Endometrium (tissue), 2 donors: ENCODE data around the gene ZDHHC22.
"Not testable (repeated sequence)": the region's sequence is repeated elsewhere in the genome, so short reads cannot be mapped to it uniquely, and the experiment has no call there.

Source experiments
- FAIRE-seq: peaks from 2 replicates; lab custom pipeline; 2012; peaks lifted over from hg19 to GRCh38; lab: Jason Lieb, UNC
- donor health status: control.
- donor health status: control.

Gene ZDHHC22, protein sequence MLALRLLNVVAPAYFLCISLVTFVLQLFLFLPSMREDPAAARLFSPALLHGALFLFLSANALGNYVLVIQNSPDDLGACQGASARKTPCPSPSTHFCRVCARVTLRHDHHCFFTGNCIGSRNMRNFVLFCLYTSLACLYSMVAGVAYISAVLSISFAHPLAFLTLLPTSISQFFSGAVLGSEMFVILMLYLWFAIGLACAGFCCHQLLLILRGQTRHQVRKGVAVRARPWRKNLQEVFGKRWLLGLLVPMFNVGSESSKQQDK

DNA sequence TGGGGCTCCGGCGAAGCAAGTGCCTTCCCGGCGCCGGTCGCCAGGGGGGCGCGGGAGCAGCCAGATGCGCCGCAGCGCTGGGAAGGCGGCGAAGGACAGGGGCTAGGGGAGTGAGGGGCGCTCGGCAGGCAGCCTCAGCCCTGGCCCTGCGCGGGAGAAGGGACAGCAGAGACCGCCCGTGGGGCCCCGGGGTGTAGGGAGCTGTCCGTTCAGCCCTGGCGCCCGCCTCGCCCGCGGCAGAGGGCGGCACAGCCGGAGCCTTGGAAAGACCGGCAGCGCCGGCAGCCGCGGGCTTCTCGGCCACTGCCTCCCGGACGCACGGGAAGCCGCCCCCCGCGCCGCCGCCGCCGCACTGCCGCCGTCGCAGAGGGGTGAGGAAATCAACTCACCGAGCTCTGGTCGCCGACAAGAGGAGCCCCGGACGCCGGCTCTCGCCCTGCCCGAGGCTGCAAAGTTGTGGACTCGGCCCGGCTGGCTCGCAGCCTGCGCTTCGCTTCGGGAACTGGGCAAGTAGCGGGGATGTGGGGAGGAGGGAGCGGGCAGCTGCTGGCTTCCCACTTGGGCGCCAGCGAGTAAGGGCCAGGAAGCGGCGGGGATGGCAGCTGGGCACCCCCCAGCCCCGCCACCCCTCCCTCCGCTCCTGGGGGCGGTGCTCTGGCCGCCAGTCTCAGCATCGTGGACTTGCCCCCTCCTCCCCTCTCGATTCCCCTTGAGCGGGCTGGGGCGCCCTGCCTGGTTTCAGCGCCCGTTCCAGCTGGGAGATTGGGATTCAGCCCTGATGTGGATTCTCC, at the start of gene ZDHHC22:
Gene ZDHHC22 (minus strand): TSS at position 578 of the 791 bp plus-strand sequence. CDS start 2,053 bp downstream, outside the sequence.
- FAIRE-seq: no peak

DNA sequence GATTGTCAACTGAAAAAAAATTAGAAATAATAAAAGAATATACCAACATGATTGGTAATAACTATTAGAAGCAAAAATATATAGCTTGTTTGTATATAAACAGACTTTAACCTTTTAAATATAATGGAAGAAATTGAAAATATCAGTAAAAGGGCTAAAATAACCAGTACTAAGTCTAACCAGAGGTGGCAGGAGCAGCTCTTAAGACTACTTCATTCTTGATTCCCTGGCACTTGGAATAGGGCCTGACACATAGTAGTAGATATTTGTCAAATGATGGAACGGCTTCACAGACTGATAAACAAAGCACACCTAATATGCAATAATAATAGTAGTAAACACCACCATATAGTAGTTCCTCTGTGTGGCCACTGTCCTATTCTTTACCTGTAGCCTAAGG, 49.4 kb upstream of the ZDHHC22 start:
- FAIRE-seq: no peak

DNA sequence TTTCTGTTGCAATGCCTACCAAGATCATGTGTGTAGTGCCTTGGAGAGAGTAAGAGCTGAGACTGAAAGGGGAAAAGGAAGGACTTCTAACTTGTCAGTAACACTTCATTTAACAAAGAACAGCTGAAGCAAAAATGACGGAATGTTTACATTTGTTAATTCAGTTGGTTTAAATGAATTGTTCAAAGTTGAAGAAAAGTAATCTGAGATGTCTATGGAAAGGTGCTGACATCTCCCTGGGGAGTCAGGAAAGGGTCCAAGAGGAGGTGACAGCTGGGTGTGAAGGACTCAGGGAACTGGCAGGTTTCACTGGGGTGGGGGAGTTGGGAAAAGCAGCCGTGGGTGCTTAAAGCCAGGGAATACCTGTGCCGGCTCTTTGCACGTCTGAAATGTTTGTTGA, 47.9 kb upstream of the ZDHHC22 start:
- FAIRE-seq: no peak

DNA sequence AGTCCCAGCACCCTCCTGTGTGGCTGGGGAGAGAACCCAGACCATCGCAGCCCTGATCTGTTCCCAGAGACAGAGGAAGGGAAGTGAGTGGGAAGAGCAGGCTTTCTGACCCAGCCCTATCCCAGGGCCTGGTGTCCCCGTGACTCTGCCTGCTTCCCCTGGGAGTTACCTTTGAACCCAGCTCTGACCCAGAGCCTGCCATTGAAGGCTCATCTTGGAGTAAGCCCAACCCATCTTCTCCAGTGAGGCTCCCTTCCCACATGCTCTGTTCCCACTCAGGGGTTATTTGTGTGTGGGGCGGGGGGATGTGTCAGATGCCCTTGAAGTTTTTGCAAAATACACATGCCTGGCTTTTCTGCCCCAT, 46.0 kb upstream of the ZDHHC22 start:
- FAIRE-seq: no peak

DNA sequence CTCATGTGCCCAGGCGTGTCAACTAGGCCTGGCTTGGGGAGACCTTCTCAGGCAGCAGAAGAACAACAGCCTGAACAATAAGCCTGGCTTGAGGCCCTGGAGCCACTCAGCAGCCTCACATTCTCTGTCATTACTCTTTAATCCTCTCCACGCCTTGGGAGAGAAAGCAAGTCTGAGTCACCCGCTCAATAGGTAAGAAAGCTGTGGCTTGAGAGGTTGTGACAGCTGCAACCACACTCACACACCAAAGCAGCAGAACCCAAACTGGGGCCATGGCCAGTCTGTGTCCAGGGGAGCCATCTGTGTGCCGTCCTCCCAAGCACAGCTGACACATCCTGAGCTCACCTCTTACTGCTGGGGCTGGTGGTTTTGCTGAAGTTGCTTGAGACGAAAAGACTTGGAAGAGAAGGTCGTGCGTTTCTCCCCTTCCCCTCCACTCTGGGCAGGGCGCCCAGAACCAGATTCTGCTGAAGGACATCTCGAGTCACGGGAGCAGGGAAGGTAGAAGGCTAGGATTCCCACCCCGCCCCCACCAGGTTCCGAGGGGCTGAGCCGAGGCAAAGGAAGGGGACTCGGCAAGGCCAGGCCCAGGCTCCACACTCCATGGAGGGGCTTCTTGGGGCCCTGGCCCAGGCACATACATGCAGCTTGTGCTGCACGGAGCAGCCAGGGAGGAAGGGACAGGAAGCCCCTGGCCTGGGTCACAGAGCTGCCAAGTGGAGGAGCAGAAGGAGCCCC, 45.5 kb upstream of the ZDHHC22 start:
- no peak for FAIRE-seq

DNA sequence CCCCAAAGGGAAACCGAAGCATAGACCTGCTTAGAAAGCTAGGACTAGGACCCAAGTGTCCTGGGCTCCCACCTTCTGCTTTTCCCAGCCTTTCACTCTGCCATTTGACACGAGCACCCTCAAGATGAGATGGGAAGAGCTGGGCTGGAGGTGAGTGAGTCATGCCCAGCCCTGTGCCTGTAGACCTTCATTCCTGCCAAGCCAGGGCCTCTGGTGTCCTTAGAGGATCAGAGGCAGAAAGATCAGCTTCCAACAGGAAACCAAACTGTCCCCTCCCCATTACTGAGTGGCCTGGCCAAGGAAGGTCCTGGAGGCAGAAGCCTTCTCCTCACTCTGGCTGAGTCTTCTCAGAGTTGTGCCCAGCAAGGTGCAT, 43.5 kb upstream of the ZDHHC22 start:
- FAIRE-seq: no peak

DNA sequence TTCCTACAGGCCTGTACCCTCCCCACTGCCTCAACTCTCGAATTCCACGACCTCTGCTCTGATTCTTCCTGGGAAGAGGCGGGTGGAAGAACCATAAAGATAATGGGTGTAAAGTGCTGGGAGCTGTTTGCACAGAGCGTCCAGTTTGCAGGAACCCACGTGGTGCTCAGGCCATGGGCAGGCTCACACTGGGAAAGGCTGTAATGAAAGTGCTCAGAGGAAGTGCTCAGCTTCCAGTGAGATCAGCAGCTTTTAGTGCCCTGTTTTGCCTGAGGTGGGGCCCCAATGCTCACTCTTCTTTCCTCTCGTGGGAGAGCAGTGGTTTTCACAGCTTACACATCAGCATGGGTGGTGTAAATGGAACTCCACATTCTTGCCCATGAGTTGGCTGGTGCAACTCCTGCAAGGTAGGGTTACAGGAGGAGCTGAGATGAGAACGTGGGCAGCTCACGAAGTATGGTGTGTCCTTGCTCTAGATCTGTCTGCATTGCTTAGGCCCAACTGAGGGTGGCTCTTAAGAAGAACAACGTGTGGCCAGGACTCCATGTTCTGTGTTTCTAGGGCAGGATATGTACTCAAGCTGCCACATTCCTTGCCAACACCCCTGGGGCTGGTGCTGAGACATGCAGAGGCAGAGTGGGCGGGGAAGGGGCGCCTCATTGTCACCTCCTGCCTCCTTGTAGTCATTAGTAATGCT, 43.0 kb upstream of the ZDHHC22 start:
- no peak for FAIRE-seq

DNA sequence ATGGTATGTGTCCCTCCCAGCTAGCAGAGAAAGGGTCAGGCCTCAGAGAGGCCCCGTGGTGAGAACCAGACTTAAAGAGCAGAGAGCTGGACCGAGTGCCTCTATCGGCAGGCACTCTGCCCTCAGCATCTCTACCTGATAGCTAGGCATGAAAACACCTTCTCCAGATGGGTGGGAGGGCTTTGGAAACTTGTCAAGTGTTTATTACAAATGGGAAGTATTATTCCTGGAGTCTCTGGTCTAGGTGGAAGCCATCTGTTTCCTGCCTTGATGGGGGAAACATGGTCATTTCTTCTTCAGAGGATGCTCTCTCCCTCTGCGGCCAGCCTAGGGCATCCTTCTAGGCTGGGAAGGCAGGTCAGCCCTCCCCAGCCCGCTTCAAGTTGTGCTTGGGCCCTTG, 42.3 kb upstream of the ZDHHC22 start:
- no peak for FAIRE-seq

DNA sequence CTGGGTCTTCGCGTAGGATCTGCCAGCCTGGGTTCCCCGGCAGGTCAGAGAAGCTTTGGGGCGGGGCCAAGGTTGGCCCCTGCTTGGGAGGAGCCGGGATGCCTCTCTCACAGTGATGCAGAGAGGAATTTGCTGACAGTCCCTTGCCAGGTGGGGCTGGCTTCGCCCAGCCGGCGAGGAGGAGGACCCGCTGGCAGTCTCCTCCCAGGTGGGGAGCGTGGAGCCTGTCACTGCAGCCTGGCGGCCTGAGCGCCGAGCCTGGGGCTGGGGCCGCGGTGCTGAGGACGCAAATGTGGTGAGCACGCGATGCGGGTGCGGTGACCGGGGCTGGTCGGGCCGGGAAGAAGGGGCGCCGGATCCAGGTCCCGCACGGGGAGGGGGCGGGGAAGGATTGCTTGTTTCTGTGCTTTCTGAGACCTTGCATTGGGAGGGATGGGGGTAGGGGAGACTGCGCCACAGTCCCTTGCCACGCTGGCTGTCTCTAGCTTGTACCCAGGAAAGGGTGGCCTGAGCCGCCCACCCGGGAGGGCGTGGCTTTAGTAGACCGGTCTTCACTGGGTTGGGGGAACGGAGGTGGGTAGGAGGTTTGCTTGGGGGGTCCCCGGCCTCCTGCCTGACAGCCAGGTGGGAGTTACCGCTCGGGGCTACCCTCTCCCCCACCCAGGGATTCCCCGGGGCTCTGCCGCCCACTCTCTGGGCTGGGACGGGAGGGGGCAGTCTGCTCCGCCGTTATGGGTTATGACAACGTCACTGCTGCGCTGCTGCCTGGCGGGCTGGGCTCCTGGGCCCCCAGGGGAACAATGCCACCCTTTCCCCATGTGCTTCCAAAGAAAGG, 40.2 kb upstream of the ZDHHC22 start, which contains the start of gene TMEM63C:
Gene TMEM63C (plus strand): TSS at position 196 of the 835 bp plus-strand sequence. CDS start 37,016 bp downstream, outside the sequence.
- no peak for FAIRE-seq

DNA sequence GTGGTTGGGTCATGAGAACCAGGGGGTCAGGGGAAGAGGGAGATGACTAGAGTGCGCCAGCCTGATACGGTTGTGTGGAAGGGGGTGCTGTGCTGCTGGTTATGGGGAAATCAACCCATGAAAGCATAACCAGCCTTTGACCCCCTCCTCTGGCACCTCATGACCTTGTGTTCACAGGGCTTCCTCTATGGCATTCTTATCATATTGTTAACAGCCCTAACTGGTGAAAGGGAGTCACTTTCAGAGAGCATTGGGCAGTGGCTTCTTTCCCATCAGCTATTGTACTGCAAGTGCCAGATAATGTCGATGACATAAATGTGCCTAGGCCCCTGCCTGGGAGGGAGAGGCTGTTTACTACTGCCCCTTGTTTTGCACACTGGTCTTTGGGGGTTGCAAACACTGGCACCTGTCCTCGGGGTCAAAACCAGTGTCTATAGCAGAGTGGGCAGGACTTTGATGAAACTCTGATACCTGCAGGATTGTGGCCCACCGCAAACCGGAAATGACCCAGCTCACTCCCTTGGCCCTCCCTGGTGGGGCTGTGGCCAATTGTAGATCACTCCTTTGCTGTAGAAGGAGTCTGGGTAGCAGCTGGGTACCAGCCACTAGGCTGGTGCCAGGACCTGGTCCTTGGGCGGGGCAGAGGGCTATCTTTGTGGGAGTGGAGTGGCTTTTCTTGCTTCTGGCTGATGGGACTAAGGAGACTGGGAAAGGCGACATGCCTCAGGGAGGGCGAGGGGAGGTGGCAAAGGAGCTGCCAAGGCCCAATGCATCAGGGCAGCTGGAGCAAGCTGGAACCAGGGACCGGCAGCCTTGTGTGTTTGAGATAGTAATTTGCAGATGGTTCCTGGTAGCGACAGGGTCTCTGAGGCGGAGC, 39.4 kb upstream of the ZDHHC22 start:
- no peak for FAIRE-seq

DNA sequence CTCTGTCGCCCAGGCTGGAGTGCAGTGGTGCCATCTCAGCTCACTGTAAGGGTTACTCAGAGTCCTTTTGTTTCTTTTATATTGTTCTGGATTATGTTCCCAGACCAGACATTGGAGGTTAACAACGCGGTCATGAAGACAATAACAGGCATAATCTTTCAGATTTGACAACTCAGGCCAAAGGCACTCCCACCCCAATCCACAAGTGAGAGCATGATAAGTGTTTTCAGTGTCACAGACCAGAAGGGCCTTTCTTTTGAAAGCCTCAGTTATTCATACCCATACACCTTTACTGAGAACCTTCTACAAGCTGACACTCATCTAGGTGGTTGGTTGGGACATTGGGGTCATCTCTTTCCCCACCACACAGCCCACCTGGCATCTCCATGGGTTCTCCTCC, 37.1 kb upstream of the ZDHHC22 start:
- no peak for FAIRE-seq

DNA sequence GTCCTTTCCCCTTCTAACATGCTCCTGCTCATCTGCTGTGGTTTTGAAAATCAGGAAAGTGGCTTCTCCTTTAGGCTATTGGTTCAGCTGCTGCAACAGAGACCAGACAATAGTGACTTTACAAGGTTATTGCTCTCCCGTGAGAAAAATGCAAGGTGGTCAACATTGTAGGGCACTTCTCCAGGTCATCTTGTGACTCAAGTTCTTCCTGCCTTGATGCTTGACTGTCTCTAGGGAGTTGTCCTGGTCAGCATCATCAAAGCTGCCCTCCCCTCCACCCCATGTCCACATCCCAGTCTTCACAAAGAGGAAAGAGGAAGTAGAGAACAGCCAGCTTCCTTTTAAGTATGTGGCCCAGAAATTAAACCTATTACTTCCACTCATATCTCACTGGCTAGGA, 36.1 kb upstream of the ZDHHC22 start:
- FAIRE-seq: no peak

DNA sequence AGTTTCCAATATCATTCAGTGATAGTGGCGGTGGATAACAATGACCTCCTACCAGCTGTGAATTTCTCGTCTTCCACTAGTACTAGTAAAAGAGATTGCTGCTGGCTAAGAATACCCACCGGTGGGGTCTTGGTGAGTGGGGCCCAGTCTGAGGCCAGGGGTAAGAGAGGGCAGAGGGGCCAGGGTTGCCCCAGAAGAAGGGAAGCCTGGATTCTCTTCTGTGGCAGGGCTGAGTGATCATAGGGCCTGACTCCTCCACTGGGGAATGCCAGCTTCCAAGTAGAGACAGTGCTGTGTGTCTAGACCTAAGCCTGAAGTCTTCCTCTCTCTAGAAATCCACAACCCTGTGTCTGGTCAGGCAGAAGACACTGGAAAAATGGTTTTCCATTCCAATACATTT, 34.3 kb upstream of the ZDHHC22 start:
- no peak for FAIRE-seq

DNA sequence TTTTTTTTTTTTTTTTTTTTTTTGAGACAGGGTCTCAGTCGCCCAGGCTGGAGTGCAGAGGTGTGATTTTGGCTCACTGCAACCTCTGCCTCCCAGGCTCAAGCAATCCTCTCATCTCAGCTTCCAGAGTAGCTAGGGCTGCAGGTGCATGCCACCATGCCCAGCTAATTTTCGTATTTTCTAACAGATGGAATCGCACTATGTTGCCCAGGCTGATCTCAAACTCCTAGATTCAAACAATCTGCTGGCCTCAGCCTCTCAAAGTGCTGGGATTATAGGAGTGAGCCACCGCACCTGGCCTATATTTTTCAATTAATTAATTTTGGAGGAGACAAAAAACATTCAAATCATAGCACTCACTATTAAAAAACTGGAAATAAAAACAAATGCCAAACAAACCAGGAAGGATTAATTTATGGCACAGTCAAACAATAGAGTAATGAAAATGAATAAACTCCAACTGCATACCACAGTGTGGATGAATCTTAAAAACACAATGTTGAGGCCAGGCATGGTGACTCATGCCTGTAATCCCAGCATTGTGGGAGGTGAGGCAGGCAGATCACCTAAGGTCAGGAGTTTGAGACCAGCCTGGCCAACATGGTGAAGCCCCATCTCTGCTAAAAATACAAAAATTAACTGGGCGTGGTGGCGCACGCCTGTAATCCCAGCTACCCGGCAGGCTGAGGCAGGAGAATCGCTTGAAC, 32.5 kb upstream of the ZDHHC22 start:
- not testable (repeated sequence) for FAIRE-seq

DNA sequence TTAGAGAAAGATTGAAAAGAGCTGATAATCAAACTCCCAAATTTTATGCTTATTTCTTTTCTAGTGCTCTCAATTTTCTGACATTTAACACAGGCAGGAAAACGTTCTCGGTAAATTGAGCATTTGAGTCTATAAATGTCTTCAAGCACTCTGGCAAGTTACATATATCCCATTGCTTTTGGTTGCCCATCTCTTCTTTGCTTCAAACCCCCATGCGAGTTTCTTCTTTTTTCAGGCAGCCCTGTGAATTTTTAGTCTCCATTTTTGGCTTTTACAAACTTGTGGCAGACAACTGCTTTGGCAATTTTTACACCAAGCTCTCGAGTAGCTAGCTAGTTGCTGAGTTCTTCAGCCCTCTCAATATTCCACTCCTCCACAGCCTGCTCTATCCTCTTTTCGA, 31.3 kb upstream of the ZDHHC22 start:
- no peak for FAIRE-seq

DNA sequence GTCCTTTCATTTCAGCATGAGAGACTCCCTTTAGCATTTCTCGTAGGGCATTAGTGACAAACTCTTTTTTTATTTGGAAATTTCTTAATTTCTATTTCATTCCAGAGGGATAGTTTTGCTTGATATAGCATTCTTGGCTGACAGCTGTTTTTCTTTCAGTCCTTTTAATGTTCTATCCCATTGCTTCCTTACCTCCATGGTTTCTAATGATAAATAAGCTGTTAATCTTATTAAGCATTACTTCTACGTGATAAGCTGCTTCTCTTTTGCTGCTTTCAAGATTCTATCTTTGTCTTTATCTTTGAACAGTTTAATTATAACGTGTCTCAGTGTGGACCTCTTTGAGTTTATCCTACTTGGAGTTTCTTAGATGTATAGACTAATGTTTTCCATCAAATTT, 28.5 kb upstream of the ZDHHC22 start:
- no peak for FAIRE-seq

DNA sequence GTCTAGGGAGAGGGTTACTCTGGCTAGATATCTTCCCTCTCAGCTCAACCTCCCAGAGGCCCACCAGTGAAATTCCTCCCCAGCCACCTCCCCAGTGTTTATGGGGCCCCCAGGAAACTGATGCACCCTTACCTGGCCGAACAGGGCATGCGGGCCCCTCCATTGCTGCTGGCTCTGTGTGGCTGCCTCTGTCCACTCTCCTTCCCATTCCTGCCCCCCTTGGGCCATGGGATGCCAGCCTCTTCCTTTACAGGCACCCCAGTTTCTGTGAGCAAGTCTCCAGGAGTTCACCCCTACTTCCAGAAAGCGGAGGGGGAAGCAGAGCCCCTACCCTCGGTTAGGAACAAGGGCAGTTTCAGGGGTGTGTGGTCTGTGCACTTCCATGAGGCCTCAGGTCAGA, 19.4 kb upstream of the ZDHHC22 start:
- FAIRE-seq: no peak

DNA sequence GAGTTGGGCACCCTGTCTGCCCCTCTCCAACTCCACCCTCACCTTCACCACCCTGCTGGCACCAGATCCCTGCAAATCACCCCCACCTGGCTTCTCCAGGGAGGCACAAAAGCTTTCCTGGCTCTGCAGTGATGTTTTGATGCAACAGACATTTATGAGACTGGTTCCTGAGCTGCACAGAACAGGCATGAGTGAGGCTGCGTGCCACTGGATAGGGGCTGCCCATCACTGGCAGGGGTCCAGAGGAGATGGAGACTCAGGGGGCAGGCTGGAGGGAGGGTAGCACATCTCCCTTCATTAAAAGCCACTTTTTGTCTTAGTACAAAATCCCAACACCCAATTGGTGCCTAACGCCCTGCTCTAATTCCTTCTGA, 17.3 kb upstream of the ZDHHC22 start:
- no peak for FAIRE-seq

DNA sequence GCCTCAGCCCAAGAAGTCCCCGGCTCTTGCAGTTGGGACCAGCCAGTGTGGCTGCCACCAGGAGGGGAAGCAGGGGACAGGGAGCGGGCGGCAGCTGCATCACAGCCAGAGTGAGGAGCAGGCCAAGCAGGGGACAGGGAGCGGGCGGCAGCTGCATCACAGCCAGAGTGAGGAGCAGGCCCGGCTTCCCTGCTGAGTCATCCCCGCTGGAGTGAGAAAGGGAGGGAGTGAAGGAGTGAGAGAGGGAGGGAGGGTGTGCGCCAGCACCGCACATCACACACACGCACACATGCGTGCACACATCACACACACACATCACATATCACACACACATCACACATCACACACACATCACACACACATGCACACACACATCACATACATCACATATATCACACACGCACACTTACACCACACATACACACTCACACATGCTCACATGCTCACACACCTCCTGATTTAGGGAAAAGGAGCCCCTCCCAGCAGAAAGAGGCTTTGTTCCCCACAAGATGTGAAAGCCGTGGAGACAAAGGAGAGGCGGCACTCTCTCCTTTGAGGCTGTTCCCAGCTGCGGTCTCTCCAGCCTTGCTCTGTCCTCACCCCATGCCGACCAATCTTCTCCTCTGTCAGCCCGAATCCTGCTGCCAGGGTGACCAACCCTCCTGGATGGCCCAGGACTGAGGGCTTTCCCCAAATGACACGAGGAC, 16.7 kb upstream of the ZDHHC22 start:
- FAIRE-seq: no peak
